Liver (tissue), 9 donors: ENCODE measurements around the gene OPRL1. TPM values are rescaled to one million over a fixed set of nuclear protein-coding genes. Genes with fewer than 3 reads are reported as not detected.

ENCODE experiments used
- DNase-seq: peaks from one replicate; pipeline ENCODE4 v3.0.0-alpha.2; 2017; ENCODE audit warnings: low spot score
- H3K27ac ChIP-seq, 2 donors: one replicate each; pipeline ENCODE4 v1.7.0; 2013; ENCODE audit warnings: inconsistent platforms in 2 of 2, low read length in 2 of 2, control low read depth in 1 of 2, low read depth in 1 of 2, mild to moderate bottlenecking in 1 of 2
- H3K27me3 ChIP-seq, 4 donors: one replicate each; pipeline versions ENCODE4 v1.6.1 to v1.7.0; 2013; ENCODE audit warnings: low read length in 3 of 4, inconsistent platforms in 1 of 4, mild to moderate bottlenecking in 1 of 4, moderate library complexity in 1 of 4; ENCODE audit not compliant: control insufficient read depth in 4 of 4, insufficient read depth in 4 of 4
- H3K36me3 ChIP-seq, 4 donors: one replicate each; pipeline versions ENCODE4 v1.6.1 to v1.7.0; 2013; ENCODE audit warnings: low read length in 3 of 4, mild to moderate bottlenecking in 3 of 4, low read depth in 1 of 4, moderate library complexity in 1 of 4; ENCODE audit not compliant: control insufficient read depth in 4 of 4, insufficient read depth in 3 of 4
- H3K4me1 ChIP-seq, 4 donors: one replicate each; pipeline versions ENCODE4 v1.6.1 to v1.7.0; 2013; ENCODE audit warnings: low read length in 3 of 4, mild to moderate bottlenecking in 3 of 4, moderate library complexity in 1 of 4; ENCODE audit not compliant: control insufficient read depth in 4 of 4, insufficient read depth in 4 of 4
- H3K4me3 ChIP-seq, 3 donors: one replicate each; pipeline versions ENCODE4 v1.6.1 to v1.7.0; 2013; ENCODE audit warnings: low read length in 3 of 3, control low read depth in 1 of 3, low read depth in 1 of 3, mild to moderate bottlenecking in 1 of 3
- H3K9ac ChIP-seq, 2 donors: one replicate each; pipeline ENCODE4 v1.7.0; 2013; ENCODE audit warnings: low read length in 2 of 2, mild to moderate bottlenecking in 2 of 2, moderate library complexity in 2 of 2, control low read depth in 1 of 2, low read depth in 1 of 2
- H3K9me3 ChIP-seq, 4 donors: one replicate each; pipeline versions ENCODE4 v1.6.1 to v1.7.0; 2013; ENCODE audit warnings: low read length in 3 of 4; ENCODE audit not compliant: control insufficient read depth in 4 of 4
- EGR1 ChIP-seq, 2 donors: IDR thresholded peaks; 2 replicates each; pipeline ENCODE4 v1.6.1; 2016 to 2018; ENCODE audit warnings: antibody characterized with exemption in 2 of 2, low read depth in 2 of 2
- FOXA1 ChIP-seq: IDR thresholded peaks from 2 replicates; pipeline ENCODE4 v1.6.1; 2016; ENCODE audit warnings: antibody characterized with exemption
- FOXA2 ChIP-seq: IDR thresholded peaks from 2 replicates; pipeline ENCODE4 v1.6.1; 2016; ENCODE audit warnings: antibody characterized with exemption
- GABPA ChIP-seq, 2 donors: IDR thresholded peaks in 1 of 2; conservative IDR thresholded peaks in 1 of 2; 2 replicates each; pipeline ENCODE4 v1.6.1; 2016; ENCODE audit warnings: antibody characterized with exemption in 2 of 2, mild to moderate bottlenecking in 1 of 2, moderate library complexity in 1 of 2
- HNF4A ChIP-seq, 2 donors: conservative IDR thresholded peaks; 2 replicates each; pipeline ENCODE4 v1.6.1; 2016; ENCODE audit warnings: antibody characterized with exemption in 2 of 2, mild to moderate bottlenecking in 2 of 2
- HNF4G ChIP-seq: IDR thresholded peaks from 2 replicates; pipeline ENCODE4 v1.6.1; 2016; ENCODE audit warnings: antibody characterized with exemption
- JUND ChIP-seq, 2 donors: IDR thresholded peaks; 2 replicates each; pipeline ENCODE4 v1.6.1; 2016; ENCODE audit warnings: antibody characterized with exemption in 2 of 2
- NR2F2 ChIP-seq: IDR thresholded peaks from 2 replicates; pipeline ENCODE4 v1.6.1; 2016; ENCODE audit warnings: antibody characterized with exemption
- RAD21 ChIP-seq, 2 donors: IDR thresholded peaks; 2 replicates each; pipeline ENCODE4 v1.6.1; 2016; ENCODE audit warnings: antibody characterized with exemption in 2 of 2, mild to moderate bottlenecking in 2 of 2
- RXRA ChIP-seq, 2 donors: IDR thresholded peaks; 2 replicates each; pipeline ENCODE4 v1.6.1; 2017 to 2018; ENCODE audit warnings: antibody characterized with exemption in 2 of 2, mild to moderate bottlenecking in 1 of 2
- SP1 ChIP-seq: IDR thresholded peaks from 2 replicates; pipeline ENCODE4 v1.6.1; 2018; ENCODE audit warnings: antibody characterized with exemption, mild to moderate bottlenecking
- TAF1 ChIP-seq: conservative IDR thresholded peaks from 2 replicates; pipeline ENCODE4 v1.6.1; 2016; ENCODE audit warnings: antibody characterized with exemption, mild to moderate bottlenecking
- YY1 ChIP-seq: IDR thresholded peaks from 2 replicates; pipeline ENCODE4 v1.6.1; 2016; ENCODE audit warnings: antibody characterized with exemption, mild to moderate bottlenecking
- WGBS: extraction: QIAGEN DNeasy Blood & Tissue Kit; methylation state at CpG from one replicate; pipeline ENCODE4 v1.1.7; 2013; 5-methylcytosine and 5-hydroxymethylcytosine counted together
- polyA plus RNA-seq, 2 donors: library from polyadenylated mRNA; stranded (reverse) in 1 of 2; unstranded in 1 of 2; fragments of 200-250 nt in 1 of 2; fragments of >200 nt in 1 of 2; fragmentation: Nextera tagmentation in 1 of 2; extraction: Ambion mirVana in 1 of 2; gene quantifications; one replicate each; pipeline versions ENCODE4 v1.2.1 to v1.2.3, GENCODE V29; 2013 to 2015
- total RNA-seq, 2 donors: library from RNA; depleted of rRNA; stranded (reverse); fragments of >200 nt; gene quantifications; one replicate each; pipeline ENCODE4 v1.2.3, GENCODE V29; 2014
- TF ChIP-seq, protein P1 (sequence below): fragments of 150-350 bp; IDR thresholded peaks from 2 replicates; pipeline ENCODE4 v1.5.1; 2017; ENCODE audit warnings: improper control_type of control experiment, low read depth, low read length; ENCODE audit not compliant: missing input control
- TF ChIP-seq, protein P2 (sequence below): IDR thresholded peaks from 2 replicates; pipeline ENCODE4 v1.6.1; 2016; ENCODE audit warnings: antibody characterized with exemption
- TF ChIP-seq, protein P3 (sequence below): IDR thresholded peaks from 2 replicates; pipeline ENCODE4 v1.6.1; 2016; ENCODE audit warnings: antibody characterized with exemption
- TF ChIP-seq, protein P4 (sequence below): IDR thresholded peaks from 2 replicates; pipeline ENCODE4 v1.6.1; 2016; ENCODE audit warnings: antibody characterized with exemption
- TF ChIP-seq, protein P5 (sequence below): IDR thresholded peaks from 2 replicates; pipeline ENCODE4 v1.6.1; 2016; ENCODE audit warnings: antibody characterized with exemption, mild to moderate bottlenecking
- donor health status: healthy.
- donor health status: healthy.
- donor health status: healthy.
- donor health status: healthy.
- donor health status: healthy.

The OPRL1 gene
- total and polyA plus RNA-seq, 4 donors = 0.04 to 0.79 (median 0.35) TPM

DNA sequence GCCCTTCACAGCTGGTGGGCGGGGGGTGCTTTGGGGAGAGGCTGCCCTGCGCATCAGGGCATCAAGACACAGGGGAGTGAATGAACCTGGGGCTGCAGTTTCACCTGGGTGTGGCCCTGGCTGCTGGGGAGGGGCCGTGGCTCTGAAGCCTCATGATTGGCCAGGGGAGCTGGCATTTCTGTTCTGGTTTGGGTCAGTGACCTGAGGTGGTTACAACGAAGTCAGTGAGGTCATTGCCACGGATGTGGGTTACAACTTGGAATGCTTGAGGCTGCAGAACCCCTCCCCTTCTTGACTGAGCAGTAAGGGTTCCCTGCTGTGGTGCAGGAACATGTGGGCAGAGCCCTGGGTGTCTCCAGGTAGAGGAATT, 13.9 kb upstream of the OPRL1 start (continued):
- TF ChIP-seq, protein P1, sequence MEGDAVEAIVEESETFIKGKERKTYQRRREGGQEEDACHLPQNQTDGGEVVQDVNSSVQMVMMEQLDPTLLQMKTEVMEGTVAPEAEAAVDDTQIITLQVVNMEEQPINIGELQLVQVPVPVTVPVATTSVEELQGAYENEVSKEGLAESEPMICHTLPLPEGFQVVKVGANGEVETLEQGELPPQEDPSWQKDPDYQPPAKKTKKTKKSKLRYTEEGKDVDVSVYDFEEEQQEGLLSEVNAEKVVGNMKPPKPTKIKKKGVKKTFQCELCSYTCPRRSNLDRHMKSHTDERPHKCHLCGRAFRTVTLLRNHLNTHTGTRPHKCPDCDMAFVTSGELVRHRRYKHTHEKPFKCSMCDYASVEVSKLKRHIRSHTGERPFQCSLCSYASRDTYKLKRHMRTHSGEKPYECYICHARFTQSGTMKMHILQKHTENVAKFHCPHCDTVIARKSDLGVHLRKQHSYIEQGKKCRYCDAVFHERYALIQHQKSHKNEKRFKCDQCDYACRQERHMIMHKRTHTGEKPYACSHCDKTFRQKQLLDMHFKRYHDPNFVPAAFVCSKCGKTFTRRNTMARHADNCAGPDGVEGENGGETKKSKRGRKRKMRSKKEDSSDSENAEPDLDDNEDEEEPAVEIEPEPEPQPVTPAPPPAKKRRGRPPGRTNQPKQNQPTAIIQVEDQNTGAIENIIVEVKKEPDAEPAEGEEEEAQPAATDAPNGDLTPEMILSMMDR = no peak
- TF ChIP-seq RAD21 (IDR thresholded peaks at IDR 0.05) (no peak), JUND (IDR thresholded peaks at IDR 0.05) (peak; percentile 70 to 76), SP1 (peak; percentile 86)

DNA sequence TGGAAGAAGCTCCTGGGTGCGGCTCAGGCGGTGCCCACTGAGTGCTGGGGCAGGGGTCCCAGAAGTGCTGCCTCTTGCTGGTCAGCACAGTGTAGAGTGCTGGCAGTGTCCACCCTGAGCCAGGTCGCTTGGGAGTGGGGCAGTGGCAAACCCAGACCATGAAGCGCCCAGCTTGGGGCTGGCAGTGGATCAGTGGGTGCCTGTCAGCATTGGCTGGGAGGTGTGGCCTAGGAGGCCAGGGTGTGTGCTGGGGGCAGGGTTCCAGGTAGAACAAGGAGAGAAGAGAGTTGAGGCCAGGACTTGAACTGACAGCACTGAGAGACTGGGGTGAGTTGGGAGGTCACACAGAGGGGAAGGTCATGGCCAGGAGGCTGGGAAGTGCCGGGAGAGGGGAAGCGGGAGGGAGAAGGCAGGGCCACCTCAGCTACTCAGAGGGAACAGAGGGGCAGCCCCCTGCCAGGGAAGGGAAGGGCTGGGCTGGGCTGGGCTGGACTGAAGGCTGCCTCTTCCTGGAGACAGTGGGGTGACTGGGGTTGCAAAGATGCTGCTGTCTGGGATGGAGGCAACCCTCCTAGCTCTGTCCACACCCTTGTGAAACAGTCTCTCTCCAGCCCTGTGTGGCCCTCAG, 12.8 kb upstream of the OPRL1 start:
- no peak for DNase-seq
- H3K36me3 ChIP-seq = peaks cover 0 to 2% (median 0%) of the 10 kb centered on the region in 4 donors
- no peak overlapping the region for H3K4me3 ChIP-seq

DNA sequence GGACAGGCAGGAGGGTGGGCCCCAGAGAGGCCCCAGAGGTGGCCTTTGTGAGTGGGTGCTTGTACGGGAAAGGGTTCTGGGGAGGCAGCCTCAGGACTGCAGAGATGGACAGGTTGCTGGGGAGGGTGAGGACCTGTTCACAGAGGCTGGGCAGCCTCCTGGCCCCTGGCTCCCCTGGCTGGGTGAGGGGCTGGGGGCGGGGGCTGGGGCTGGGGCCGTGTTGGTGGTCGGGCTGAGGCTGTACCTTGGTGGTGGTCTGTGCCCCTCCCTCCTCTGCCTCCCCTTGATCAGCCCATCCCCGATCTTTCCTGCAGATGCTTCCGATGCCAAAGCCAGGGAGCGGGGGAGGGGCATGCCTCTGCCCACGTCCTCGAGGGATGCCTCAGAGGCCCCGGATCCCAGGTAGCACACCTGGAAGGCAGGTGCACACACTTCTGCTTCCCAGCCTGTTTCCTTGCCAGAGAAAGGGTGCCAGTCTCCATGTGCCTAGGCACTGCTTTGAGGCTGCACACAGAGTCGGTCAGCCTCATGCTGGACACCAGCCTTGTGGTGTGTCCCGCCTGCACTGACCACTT, 12.1 kb upstream of the OPRL1 start:
- Histone ChIP-seq H3K27ac (no peak overlapping the region), H3K9ac (no peak overlapping the region), H3K4me1 (peaks cover 24 to 56% (median 47%) of the 10 kb centered on the region in 4 donors), H3K9me3 (no peaks in the 10 kb centered on the region), H3K27me3 (no peaks in the 10 kb centered on the region), H3K36me3 (peaks cover 0 to 6% (median 0%) of the 10 kb centered on the region in 4 donors), H3K4me3 (no peak overlapping the region)
- no peak for DNase-seq
- WGBS = 84% methylated on average over 12 of the region's 12 CpGs
- TF ChIP-seq JUND (IDR thresholded peaks at IDR 0.05) (no peak), HNF4G (no peak), GABPA (IDR thresholded peaks at IDR 0.05 in 1 of 2, conservative IDR thresholded peaks at IDR 0.05 in 1 of 2) (no peak), FOXA1 (no peak), EGR1 (IDR thresholded peaks at IDR 0.05; ENCODE audit: low read depth in 2 of 2) (no peak), FOXA2 (no peak), NR2F2 (no peak), YY1 (no peak), RAD21 (IDR thresholded peaks at IDR 0.05) (no peak), TAF1 (no peak), RXRA (IDR thresholded peaks at IDR 0.05) (no peak), HNF4A (conservative IDR thresholded peaks at IDR 0.05) (no peak), SP1 (no peak)
- TF ChIP-seq, protein P2, sequence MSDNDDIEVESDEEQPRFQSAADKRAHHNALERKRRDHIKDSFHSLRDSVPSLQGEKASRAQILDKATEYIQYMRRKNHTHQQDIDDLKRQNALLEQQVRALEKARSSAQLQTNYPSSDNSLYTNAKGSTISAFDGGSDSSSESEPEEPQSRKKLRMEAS = no peak
- TF ChIP-seq, protein P3, sequence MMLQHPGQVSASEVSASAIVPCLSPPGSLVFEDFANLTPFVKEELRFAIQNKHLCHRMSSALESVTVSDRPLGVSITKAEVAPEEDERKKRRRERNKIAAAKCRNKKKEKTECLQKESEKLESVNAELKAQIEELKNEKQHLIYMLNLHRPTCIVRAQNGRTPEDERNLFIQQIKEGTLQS = no peak
- TF ChIP-seq, protein P4, sequence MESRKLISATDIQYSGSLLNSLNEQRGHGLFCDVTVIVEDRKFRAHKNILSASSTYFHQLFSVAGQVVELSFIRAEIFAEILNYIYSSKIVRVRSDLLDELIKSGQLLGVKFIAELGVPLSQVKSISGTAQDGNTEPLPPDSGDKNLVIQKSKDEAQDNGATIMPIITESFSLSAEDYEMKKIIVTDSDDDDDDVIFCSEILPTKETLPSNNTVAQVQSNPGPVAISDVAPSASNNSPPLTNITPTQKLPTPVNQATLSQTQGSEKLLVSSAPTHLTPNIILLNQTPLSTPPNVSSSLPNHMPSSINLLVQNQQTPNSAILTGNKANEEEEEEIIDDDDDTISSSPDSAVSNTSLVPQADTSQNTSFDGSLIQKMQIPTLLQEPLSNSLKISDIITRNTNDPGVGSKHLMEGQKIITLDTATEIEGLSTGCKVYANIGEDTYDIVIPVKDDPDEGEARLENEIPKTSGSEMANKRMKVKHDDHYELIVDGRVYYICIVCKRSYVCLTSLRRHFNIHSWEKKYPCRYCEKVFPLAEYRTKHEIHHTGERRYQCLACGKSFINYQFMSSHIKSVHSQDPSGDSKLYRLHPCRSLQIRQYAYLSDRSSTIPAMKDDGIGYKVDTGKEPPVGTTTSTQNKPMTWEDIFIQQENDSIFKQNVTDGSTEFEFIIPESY = no peak
- TF ChIP-seq, protein P5, sequence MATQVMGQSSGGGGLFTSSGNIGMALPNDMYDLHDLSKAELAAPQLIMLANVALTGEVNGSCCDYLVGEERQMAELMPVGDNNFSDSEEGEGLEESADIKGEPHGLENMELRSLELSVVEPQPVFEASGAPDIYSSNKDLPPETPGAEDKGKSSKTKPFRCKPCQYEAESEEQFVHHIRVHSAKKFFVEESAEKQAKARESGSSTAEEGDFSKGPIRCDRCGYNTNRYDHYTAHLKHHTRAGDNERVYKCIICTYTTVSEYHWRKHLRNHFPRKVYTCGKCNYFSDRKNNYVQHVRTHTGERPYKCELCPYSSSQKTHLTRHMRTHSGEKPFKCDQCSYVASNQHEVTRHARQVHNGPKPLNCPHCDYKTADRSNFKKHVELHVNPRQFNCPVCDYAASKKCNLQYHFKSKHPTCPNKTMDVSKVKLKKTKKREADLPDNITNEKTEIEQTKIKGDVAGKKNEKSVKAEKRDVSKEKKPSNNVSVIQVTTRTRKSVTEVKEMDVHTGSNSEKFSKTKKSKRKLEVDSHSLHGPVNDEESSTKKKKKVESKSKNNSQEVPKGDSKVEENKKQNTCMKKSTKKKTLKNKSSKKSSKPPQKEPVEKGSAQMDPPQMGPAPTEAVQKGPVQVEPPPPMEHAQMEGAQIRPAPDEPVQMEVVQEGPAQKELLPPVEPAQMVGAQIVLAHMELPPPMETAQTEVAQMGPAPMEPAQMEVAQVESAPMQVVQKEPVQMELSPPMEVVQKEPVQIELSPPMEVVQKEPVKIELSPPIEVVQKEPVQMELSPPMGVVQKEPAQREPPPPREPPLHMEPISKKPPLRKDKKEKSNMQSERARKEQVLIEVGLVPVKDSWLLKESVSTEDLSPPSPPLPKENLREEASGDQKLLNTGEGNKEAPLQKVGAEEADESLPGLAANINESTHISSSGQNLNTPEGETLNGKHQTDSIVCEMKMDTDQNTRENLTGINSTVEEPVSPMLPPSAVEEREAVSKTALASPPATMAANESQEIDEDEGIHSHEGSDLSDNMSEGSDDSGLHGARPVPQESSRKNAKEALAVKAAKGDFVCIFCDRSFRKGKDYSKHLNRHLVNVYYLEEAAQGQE = no peak
- TF ChIP-seq, protein P1 = no peak

More for the DNA sequence above, 12.8 kb upstream of the OPRL1 start:
- Histone ChIP-seq H3K27me3 (no peaks in the 10 kb centered on the region), H3K4me1 (peaks cover 27 to 63% (median 52%) of the 10 kb centered on the region in 4 donors), H3K9ac (no peak overlapping the region), H3K27ac (no peak overlapping the region), H3K9me3 (no peaks in the 10 kb centered on the region)
- peak; percentile 10 for TF ChIP-seq SP1
- TF ChIP-seq RXRA (IDR thresholded peaks at IDR 0.05) = peak in 1 of 2 donors; percentile 42
- TF ChIP-seq RAD21 (IDR thresholded peaks at IDR 0.05) = no peak
- 67% methylated on average over 6 of the region's 6 CpGs for WGBS
